Measurements from ENCODE around the gene OR2T35.

Gene OR2T35

DNA sequence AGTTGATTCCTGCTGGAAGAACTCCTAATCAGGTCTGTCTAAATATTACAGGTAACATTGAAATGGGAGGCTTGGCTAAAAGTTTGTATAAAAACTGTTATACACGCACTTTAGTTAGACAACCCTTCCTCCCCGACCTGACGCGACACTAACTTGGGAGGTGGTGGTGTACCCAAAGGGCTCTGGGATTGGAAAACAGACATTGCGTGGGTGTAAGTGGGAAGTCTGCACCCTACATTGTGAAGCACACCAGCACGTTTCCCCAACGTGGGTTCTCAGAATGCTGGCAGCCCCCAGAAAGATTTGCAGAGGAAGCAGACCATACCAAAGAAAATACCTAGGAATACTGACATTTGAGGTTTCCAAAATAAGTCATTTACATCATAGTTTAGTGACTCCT lies 27.0 kb downstream of the OR2T35 start:
- no peaks in the 10 kb centered on the region for H3K9me3 ChIP-seq (ENCODE audit: control insufficient read depth, insufficient read depth, low read depth, low read length)
- no peak for TF ChIP-seq ZNF26 (tag by site-specific recombination; IDR thresholded peaks at IDR 0.05)
- TF ChIP-seq, protein P1, sequence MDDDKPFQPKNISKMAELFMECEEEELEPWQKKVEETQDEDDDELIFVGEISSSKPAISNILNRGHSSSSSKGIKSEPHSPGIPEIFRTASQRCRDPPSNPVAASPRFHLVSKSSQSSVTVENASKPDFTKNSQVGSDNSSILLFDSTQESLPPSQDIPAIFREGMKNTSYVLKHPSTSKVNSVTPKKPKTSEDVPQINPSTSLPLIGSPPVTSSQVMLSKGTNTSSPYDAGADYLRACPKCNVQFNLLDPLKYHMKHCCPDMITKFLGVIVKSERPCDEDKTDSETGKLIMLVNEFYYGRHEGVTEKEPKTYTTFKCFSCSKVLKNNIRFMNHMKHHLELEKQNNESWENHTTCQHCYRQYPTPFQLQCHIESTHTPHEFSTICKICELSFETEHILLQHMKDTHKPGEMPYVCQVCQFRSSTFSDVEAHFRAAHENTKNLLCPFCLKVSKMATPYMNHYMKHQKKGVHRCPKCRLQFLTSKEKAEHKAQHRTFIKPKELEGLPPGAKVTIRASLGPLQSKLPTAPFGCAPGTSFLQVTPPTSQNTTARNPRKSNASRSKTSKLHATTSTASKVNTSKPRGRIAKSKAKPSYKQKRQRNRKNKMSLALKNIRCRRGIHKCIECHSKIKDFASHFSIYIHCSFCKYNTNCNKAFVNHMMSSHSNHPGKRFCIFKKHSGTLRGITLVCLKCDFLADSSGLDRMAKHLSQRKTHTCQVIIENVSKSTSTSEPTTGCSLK (tag by site-specific recombination; IDR thresholded peaks at IDR 0.05): no peak
- no peak for TF ChIP-seq ZFP3 (tag by site-specific recombination; IDR thresholded peaks at IDR 0.05; ENCODE audit: low read depth)
- TF ChIP-seq ZNF843 (tag by site-specific recombination; IDR thresholded peaks at IDR 0.05): no peak
- TF ChIP-seq ZNF211 (tag by site-specific recombination; IDR thresholded peaks at IDR 0.05; ENCODE audit: low read depth): no peak
- no peak for TF ChIP-seq HOXD13 (CRISPR knock-in tag; IDR thresholded peaks at IDR 0.05; ENCODE audit: borderline replicate concordance)
- no peak for TF ChIP-seq MYNN (tag by site-specific recombination; IDR thresholded peaks at IDR 0.05; ENCODE audit: borderline replicate concordance)
- no peak for TF ChIP-seq KLF10 (tag by site-specific recombination; IDR thresholded peaks at IDR 0.05)
- H3K4me1 ChIP-seq (ENCODE audit: control insufficient read depth, insufficient read depth, low read length): no peaks in the 10 kb centered on the region
- no peak overlapping the region for H3K27ac ChIP-seq (ENCODE audit: extremely low read depth, low read depth, low read length)
- CTCF ChIA-PET: no interaction called here
- POLR2A ChIA-PET: no interaction called here
- no peak overlapping the region for H3K4me3 ChIP-seq (ENCODE audit: low read depth, low read length)
- no peaks in the 10 kb centered on the region for H3K36me3 ChIP-seq (ENCODE audit: control insufficient read depth in 2 of 2, insufficient read depth in 1 of 2, low read length in 2 of 2)

GRCh38 chr1:248613742-248614141 lies 31.3 kb downstream of the OR2T35 start:
- POLR2A ChIA-PET: no interaction called here
- H3K27ac ChIP-seq (ENCODE audit: extremely low read depth, low read depth, low read length): no peak overlapping the region
- TF ChIP-seq HIC1 (tag by site-specific recombination; IDR thresholded peaks at IDR 0.05): no peak
- no peak for TF ChIP-seq ZNF140 (tag by site-specific recombination; IDR thresholded peaks at IDR 0.05)
- no peak for TF ChIP-seq ZNF239 (tag by site-specific recombination; IDR thresholded peaks at IDR 0.05)
- TF ChIP-seq ZBTB6 (tag by site-specific recombination; IDR thresholded peaks at IDR 0.05): no peak
- no peak for TF ChIP-seq GLIS2 (tag by site-specific recombination; IDR thresholded peaks at IDR 0.05)
- TF ChIP-seq ZNF157 (tag by site-specific recombination; IDR thresholded peaks at IDR 0.05): no peak
- no peak overlapping the region for H3K4me3 ChIP-seq (ENCODE audit: low read depth, low read length)
- no peaks in the 10 kb centered on the region for H3K36me3 ChIP-seq (ENCODE audit: control insufficient read depth in 2 of 2, insufficient read depth in 1 of 2, low read length in 2 of 2)
- no peaks in the 10 kb centered on the region for H3K9me3 ChIP-seq (ENCODE audit: control insufficient read depth, insufficient read depth, low read depth, low read length)
- H3K4me1 ChIP-seq (ENCODE audit: control insufficient read depth, insufficient read depth, low read length): no peaks in the 10 kb centered on the region
- CTCF ChIA-PET: no interaction called here

DNA sequence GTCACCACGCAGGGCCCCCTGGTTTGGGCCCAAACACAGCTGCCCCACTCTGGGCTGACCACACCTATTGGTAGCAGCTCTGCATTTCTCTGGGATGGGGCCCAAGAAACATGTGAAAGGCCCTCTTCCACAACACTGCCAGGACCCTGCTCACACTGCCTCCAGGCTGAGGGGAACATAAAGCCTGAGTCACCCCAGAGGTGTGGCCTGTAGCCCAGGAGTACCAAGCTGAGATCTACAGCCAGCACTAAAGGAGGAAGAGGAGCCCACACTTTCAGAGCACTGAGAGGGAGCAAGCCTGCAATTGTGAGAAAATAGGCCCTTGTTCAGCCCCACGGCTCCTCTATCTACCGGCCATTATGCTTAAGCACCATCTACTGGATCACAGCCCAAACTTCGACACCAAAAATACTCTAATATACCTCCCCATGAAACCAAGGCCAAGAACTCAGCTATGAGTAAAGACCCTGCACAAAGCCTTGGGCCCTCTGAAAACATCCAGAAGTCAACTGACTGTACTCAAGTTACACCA lies 33.1 kb downstream of the OR2T35 start:
- CTCF ChIA-PET: no interaction called here

More for the DNA sequence above, 33.1 kb downstream of the OR2T35 start:
- Histone ChIP-seq H3K4me3 (ENCODE audit: low read depth, low read length) (no peak overlapping the region), H3K9me3 (ENCODE audit: control insufficient read depth, insufficient read depth, low read depth, low read length) (no peaks in the 10 kb centered on the region), H3K4me1 (ENCODE audit: control insufficient read depth, insufficient read depth, low read length) (no peaks in the 10 kb centered on the region), H3K27ac (ENCODE audit: extremely low read depth, low read depth, low read length) (no peak overlapping the region), H3K36me3 (ENCODE audit: control insufficient read depth in 2 of 2, insufficient read depth in 1 of 2, low read length in 2 of 2) (no peaks in the 10 kb centered on the region)
- TF ChIP-seq ZNF548 (tag by site-specific recombination; IDR thresholded peaks at IDR 0.05) (no peak), ZNF169 (tag by site-specific recombination; IDR thresholded peaks at IDR 0.05) (no peak), SCRT1 (tag by site-specific recombination; IDR thresholded peaks at IDR 0.05; ENCODE audit: borderline replicate concordance) (no peak), ZNF174 (tag by site-specific recombination; IDR thresholded peaks at IDR 0.05) (no peak), ZNF549 (tag by site-specific recombination; IDR thresholded peaks at IDR 0.05) (no peak), ZNF112 (tag by site-specific recombination; IDR thresholded peaks at IDR 0.05) (no peak), ZFP3 (tag by site-specific recombination; IDR thresholded peaks at IDR 0.05; ENCODE audit: low read depth) (no peak), ZNF292 (tag by site-specific recombination; IDR thresholded peaks at IDR 0.05; ENCODE audit: borderline replicate concordance, low read depth) (no peak), WT1 (tag by site-specific recombination; IDR thresholded peaks at IDR 0.05) (no peak), ZNF10 (tag by site-specific recombination; IDR thresholded peaks at IDR 0.05) (no peak), ZNF223 (tag by site-specific recombination; IDR thresholded peaks at IDR 0.05) (no peak), ZBTB8A (tag by site-specific recombination; IDR thresholded peaks at IDR 0.05) (no peak)
- POLR2A ChIA-PET: no interaction called here

Data from HEK293 (cell line).